Brain microvascular endothelial cell (primary cell): ENCODE results near the gene HERC2.

ENCODE experiments used
- DNase-seq: peaks from one replicate; pipeline ENCODE4 v3.0.0-alpha.2; 2020
- H3K27ac ChIP-seq: fragments of 250-450 bp; sonication (Bioruptor Pico); 2 replicates; pipeline ENCODE4 v1.5.1; 2020; ENCODE audit warnings: mild to moderate bottlenecking, moderate library complexity
- H3K27me3 ChIP-seq: fragments of 250-450 bp; sonication (Bioruptor Pico); replicated peaks from 2 replicates; pipeline ENCODE4 v1.5.1; 2020; ENCODE audit warnings: mild to moderate bottlenecking
- H3K36me3 ChIP-seq: fragments of 250-450 bp; sonication (Bioruptor Pico); replicated peaks from 2 replicates; pipeline ENCODE4 v1.5.1; 2020; ENCODE audit warnings: mild to moderate bottlenecking
- H3K4me3 ChIP-seq: 2 replicates; pipeline ENCODE4 v1.5.1; 2011; ENCODE audit warnings: low read depth, mild to moderate bottlenecking, control low read depth, low read length, moderate library complexity
- in situ Hi-C: cut with HindIII; loops from 2 replicates; pipeline ENCODE4 v1.10.0; 2017; ENCODE audit warnings: low sequenced_read_pairs, low pct_ligation_motif_present
- TF ChIP-seq, protein P1 (sequence below): IDR thresholded peaks from 2 replicates; pipeline ENCODE4 v1.5.1; 2011; ENCODE audit warnings: low read depth, mild to moderate bottlenecking, moderate library complexity, low read length, control low read depth, inconsistent platforms; ENCODE audit errors: missing control alignments

The HERC2 gene

DNA sequence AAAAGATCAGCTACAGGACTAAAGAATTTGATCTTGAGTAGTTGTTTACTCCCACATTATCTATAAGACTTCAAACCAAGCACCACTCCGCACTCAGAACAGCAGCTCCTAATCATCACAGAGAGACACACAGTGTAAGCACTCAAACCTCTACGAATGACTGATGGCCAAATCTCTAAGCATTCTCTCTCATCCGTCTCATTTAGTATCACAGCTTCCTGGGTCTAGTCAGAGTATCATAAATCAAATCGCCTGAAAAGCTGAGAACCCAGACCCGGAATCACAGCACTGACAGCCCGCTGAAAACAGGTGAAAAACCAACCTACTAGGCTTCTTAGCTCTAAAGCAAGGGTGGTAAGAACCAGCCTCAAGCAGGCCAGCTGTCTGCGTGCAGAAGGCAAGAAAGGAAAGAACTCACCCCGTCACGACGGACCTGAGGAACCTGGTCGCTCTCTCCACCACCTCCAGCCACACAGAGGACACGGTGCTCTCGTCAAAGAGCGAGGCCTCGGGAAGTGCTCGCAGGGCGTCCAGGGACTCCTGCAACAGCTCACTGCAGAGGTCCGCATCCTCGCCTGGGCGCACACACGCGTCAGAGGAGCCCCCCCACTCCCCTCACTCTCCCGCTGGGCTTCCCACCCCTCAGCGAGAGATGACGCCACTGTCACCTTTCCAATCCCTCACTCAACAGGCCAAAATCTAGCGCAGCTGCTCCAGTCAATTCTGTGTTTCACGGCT lies 47.9 kb downstream of the HERC2 start:
- no peak for DNase-seq
- no peaks in the 10 kb centered on the region for H3K27me3 ChIP-seq
- TF ChIP-seq, protein P1, sequence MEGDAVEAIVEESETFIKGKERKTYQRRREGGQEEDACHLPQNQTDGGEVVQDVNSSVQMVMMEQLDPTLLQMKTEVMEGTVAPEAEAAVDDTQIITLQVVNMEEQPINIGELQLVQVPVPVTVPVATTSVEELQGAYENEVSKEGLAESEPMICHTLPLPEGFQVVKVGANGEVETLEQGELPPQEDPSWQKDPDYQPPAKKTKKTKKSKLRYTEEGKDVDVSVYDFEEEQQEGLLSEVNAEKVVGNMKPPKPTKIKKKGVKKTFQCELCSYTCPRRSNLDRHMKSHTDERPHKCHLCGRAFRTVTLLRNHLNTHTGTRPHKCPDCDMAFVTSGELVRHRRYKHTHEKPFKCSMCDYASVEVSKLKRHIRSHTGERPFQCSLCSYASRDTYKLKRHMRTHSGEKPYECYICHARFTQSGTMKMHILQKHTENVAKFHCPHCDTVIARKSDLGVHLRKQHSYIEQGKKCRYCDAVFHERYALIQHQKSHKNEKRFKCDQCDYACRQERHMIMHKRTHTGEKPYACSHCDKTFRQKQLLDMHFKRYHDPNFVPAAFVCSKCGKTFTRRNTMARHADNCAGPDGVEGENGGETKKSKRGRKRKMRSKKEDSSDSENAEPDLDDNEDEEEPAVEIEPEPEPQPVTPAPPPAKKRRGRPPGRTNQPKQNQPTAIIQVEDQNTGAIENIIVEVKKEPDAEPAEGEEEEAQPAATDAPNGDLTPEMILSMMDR: no peak
- in situ Hi-C loops: no loop called here
- H3K4me3 ChIP-seq: no peak overlapping the region
- H3K27ac ChIP-seq: no peak overlapping the region
- H3K36me3 ChIP-seq: peaks cover 10% of the 10 kb centered on the region

- Histone ChIP-seq H3K36me3 (peaks cover 11% of the 10 kb centered on the region), H3K27ac (no peak overlapping the region), H3K4me3 (no peak overlapping the region), H3K27me3 (no peaks in the 10 kb centered on the region)
- DNase-seq: peak; percentile 42
- TF ChIP-seq, protein P1: peak; percentile 75
- in situ Hi-C loops: no loop called here
Measured at GRCh38 chr15:28273468-28273867, 48.5 kb downstream of the HERC2 start.

DNA sequence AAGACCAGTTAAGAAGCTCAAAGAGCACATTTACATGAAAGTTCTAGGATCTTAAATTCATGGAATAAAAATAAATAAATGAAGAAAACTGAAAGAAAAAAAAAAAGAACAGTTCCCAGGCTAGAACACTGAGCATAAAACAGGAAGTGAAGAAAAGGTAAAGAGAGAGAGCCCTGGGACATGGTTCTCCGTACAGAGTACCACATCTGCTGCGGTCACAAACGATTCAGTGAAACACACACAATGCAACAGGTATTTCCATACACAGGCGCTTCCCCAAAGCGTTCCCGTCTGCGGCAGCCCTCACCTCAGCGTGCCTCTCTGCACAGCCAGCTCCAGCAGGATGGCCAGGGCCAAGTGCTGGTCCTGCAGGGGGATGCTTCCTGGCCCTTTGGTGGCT lies 49.4 kb downstream of the HERC2 start:
- in situ Hi-C loops: no loop called here
- Histone ChIP-seq H3K36me3 (peaks cover 17% of the 10 kb centered on the region), H3K4me3 (no peak overlapping the region), H3K27me3 (no peaks in the 10 kb centered on the region), H3K27ac (no peak overlapping the region)
- TF ChIP-seq, protein P1: no peak
- DNase-seq: no peak

DNA sequence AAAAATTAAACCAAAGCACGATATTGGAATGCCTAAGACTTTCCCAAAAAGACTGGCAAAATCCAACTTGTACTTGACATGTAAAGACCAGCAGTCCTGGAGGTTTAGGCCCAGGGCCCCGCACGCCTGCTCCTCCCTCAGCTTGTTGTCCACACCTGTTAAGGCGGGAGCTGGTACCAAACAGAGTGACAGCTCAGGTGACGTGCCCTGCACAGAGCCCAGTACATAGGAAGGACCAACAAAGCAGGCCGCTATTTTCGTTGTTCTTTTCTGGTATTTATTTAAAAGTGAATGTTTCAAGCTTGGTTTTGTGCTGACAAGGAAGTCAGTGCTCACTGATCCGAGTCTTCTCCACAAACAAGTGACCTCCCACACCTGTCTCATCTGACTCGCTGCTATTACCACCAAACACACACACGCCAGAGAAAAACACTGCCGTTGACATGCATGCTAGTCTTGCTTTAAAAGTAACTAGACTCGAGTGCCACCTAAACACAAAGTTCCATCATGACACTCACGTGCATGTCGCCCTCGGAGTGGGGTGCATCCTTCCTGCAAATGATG lies 50.2 kb downstream of the HERC2 start:
- TF ChIP-seq, protein P1: no peak
- no peak overlapping the region for H3K4me3 ChIP-seq
- H3K27me3 ChIP-seq: no peaks in the 10 kb centered on the region
- in situ Hi-C loops: no loop called here
- no peak for DNase-seq
- no peak overlapping the region for H3K27ac ChIP-seq
- H3K36me3 ChIP-seq: peaks cover 24% of the 10 kb centered on the region

- in situ Hi-C loops: no loop called here
- H3K36me3 ChIP-seq: peaks cover 34% of the 10 kb centered on the region
- TF ChIP-seq, protein P1: no peak
- H3K27me3 ChIP-seq: no peaks in the 10 kb centered on the region
- DNase-seq: no peak
- no peak overlapping the region for H3K4me3 ChIP-seq
- H3K27ac ChIP-seq: no peak overlapping the region
Measured at GRCh38 chr15:28269097-28269496, 52.9 kb downstream of the HERC2 start.
